Heart left ventricle (tissue), 13 donors: ENCODE measurements around the gene GGT6.

Experiments
- POLR2A ChIP-seq, 2 donors: fragments of 450-650 bp; IDR thresholded peaks; one replicate each; pipeline ENCODE4 v1.6.1; 2017; ENCODE audit warnings: antibody characterized with exemption in 2 of 2, mild to moderate bottlenecking in 2 of 2, moderate library complexity in 2 of 2
- TF ChIP-seq, protein P1 (sequence below), 12 donors: fragments of 200-600 bp; sonication (generic) in 4 of 12; IDR thresholded peaks; one replicate each; pipeline versions ENCODE4 v1.5.0 to v1.8.0; 2018 to 2022; ENCODE audit warnings: antibody characterized with exemption in 12 of 12, mild to moderate bottlenecking in 5 of 12
- donor health status: ischemic (EF 13 %, LVEDD 7.1; RV severe dilation, severe dysfunction).
- donor health status: DM: no; HTN: yes; CAD: no.
- donor health status: DM: no; HTN: no; CAD: no.
- donor health status: ischemic (EF 25% LVEDD 6.9; RV normal size, moderate dysfunction).
- donor health status: ischemic (EF 25% LVEDD 5.7; RV mildly dilated, moderate dysfunction).
- donor health status: ischemic (EF 35%, LVEDD 5.7; RV mildly dilated, moderate dysfunction).
- donor health status: nonischemic (EF 11% LVEDD 7.7; RV severe dilation, severe dysfunction).
- donor health status: DM: yes; HTN: yes; CAD: no.
- donor health status: PGD.
- donor health status: ischemic (EF 29% LVEDD 5.4; RV normal size, mild dysfunction).
- donor health status: nonischemic (EF 23%, LVEDD 6.1; RV moderate dilation, normal function).

DNA sequence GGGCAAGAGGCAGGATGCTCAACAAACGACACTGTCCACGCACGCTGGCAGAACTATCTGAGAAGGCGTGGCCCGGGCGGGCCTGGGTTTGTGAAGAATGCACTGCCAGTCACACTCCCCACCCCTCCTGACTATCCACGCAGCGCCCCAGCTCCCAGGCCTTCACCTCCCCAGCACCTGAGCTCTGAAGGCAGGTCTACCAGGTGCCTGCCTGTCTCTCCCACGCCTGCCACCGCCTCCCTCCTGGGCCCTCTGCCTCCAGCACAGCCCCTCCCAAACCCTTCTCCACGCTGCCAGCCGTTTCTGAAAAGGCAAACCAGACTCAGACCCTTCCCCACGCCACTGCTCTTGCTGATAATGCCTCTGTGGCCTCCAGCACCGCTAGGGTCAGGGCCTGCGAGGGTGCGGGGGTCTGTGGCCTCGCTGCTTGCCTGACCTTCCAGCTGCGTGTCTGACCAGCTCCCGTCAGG is 16.8 kb downstream of the GGT6 start:
- TF ChIP-seq, protein P1, sequence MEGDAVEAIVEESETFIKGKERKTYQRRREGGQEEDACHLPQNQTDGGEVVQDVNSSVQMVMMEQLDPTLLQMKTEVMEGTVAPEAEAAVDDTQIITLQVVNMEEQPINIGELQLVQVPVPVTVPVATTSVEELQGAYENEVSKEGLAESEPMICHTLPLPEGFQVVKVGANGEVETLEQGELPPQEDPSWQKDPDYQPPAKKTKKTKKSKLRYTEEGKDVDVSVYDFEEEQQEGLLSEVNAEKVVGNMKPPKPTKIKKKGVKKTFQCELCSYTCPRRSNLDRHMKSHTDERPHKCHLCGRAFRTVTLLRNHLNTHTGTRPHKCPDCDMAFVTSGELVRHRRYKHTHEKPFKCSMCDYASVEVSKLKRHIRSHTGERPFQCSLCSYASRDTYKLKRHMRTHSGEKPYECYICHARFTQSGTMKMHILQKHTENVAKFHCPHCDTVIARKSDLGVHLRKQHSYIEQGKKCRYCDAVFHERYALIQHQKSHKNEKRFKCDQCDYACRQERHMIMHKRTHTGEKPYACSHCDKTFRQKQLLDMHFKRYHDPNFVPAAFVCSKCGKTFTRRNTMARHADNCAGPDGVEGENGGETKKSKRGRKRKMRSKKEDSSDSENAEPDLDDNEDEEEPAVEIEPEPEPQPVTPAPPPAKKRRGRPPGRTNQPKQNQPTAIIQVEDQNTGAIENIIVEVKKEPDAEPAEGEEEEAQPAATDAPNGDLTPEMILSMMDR (IDR thresholded peaks at IDR 0.05) = no peak
- no peak for TF ChIP-seq POLR2A (IDR thresholded peaks at IDR 0.05)
